Activated CD4-positive, alpha-beta T cell treated with anti-CD3 and anti-CD28 coated beads, Interleukin-2, amount 10 ng/mL, durations not matched to agents 24 days and 14 days (primary cell): ENCODE measurements around the gene CTNNBL1. TPM values are rescaled to one million over a fixed set of nuclear protein-coding genes. Genes with fewer than 3 reads are reported as not detected.
A peak's percentile ranks its signal among the peaks of the same experiment; 100 is the strongest.

Experiments used
- DNase-seq: peaks from one replicate; pipeline ENCODE4 v3.0.0; 2022
- H3K27ac Mint-ChIP-seq: one replicate; pipeline ENCODE4 v1.8.0; 2022; ENCODE audit warnings: mild to moderate bottlenecking, mixed read lengths
- H3K27me3 Mint-ChIP-seq: one replicate; pipeline ENCODE4 v1.8.0; 2022; ENCODE audit warnings: mixed read lengths
- H3K36me3 Mint-ChIP-seq: one replicate; pipeline ENCODE4 v1.8.0; 2022; ENCODE audit warnings: low read depth, mild to moderate bottlenecking, mixed read lengths
- H3K4me1 Mint-ChIP-seq: one replicate; pipeline ENCODE4 v1.8.0; 2021; ENCODE audit warnings: mixed read lengths
- H3K4me3 Mint-ChIP-seq: one replicate; pipeline ENCODE4 v1.8.0; 2022; ENCODE audit warnings: mild to moderate bottlenecking, moderate library complexity, mixed read lengths
- H3K9me3 Mint-ChIP-seq: one replicate; pipeline ENCODE4 v1.8.0; 2021; ENCODE audit warnings: mixed read lengths
- intact Hi-C: fragments of 100-400 bp; cut with micrococcal nuclease; formaldehyde crosslinking; loops from one replicate; pipeline ENCODE4 v1.15.1; 2023
- total RNA-seq: library from RNA; stranded (reverse); gene quantifications from 2 replicates; pipeline ENCODE4 v1.2.3, GENCODE V29; 2022

CTNNBL1 gene
- total RNA-seq, 1 donor from 2014 or later: 105 TPM

DNA sequence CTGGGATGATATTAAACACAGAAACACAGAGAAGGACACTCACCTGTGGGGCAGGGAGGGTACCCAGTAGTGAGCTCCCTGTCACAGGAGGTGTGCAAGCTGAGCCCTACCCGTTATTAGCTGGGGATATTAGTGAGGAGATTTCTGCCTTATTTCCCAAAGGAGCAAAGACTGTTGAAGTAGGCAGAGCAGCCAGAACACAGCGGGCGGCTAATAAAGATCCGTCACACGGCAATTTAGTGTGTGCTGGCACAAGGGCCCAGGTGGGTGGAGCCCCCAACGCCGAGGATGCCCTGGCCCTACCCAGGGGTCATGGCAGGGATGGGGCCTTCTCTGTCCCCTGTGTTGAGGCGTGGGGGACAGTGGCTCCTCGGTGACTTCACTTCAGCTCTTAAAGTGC is 217.4 kb downstream of the CTNNBL1 start:
- no peaks in the 10 kb centered on the region for H3K9me3 Mint-ChIP-seq
- peaks cover 31% of the 10 kb centered on the region for H3K27me3 Mint-ChIP-seq
- no peak overlapping the region for H3K27ac Mint-ChIP-seq
- no peaks in the 10 kb centered on the region for H3K36me3 Mint-ChIP-seq
- no peak overlapping the region for H3K4me3 Mint-ChIP-seq
- H3K4me1 Mint-ChIP-seq: peaks cover 9% of the 10 kb centered on the region
- intact Hi-C loops: no loop called here
- DNase-seq: no peak

DNA sequence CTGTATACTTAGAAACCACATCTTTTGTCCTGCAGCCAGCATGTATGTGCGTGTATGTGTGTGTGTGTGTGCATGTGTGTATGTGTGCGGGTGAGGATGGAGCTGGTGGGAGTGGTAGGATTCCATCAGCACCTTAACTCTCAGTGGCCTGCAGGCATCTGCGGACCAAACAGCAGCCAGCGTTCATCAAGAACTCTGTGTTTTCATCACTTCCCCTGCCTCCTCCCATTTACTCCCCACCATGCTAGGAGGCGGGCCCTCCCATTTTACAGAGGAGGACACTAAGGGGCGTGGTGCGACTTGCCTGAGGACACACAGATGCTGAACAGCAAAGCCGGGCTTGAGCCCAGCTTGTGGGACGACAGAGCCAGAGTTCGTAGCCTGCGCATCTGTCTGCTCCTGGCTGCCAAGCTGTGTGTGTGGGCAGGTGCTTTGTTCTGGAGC is 218.0 kb downstream of the CTNNBL1 start:
- no peak for DNase-seq
- intact Hi-C loops: no loop called here
- Mint-ChIP-seq H3K27me3 (peaks cover 36% of the 10 kb centered on the region), H3K4me3 (no peak overlapping the region), H3K9me3 (no peaks in the 10 kb centered on the region), H3K4me1 (peaks cover 9% of the 10 kb centered on the region), H3K36me3 (no peaks in the 10 kb centered on the region), H3K27ac (no peak overlapping the region)

- no peak overlapping the region for H3K27ac Mint-ChIP-seq
- H3K4me1 Mint-ChIP-seq: peaks cover 9% of the 10 kb centered on the region
- DNase-seq: no peak
- peaks cover 38% of the 10 kb centered on the region for H3K27me3 Mint-ChIP-seq
- H3K9me3 Mint-ChIP-seq: no peaks in the 10 kb centered on the region
- intact Hi-C loops: no loop called here
- H3K4me3 Mint-ChIP-seq: no peak overlapping the region
- no peaks in the 10 kb centered on the region for H3K36me3 Mint-ChIP-seq
Measured at GRCh38 chr20:37912874-37913273, 219.0 kb downstream of the CTNNBL1 start.

GRCh38 chr20:37913567-37914366 is 219.9 kb downstream of the CTNNBL1 start:
- H3K4me3 Mint-ChIP-seq: no peak overlapping the region
- no peaks in the 10 kb centered on the region for H3K9me3 Mint-ChIP-seq
- peaks cover 9% of the 10 kb centered on the region for H3K4me1 Mint-ChIP-seq
- no peak overlapping the region for H3K27ac Mint-ChIP-seq
- no peaks in the 10 kb centered on the region for H3K36me3 Mint-ChIP-seq
- DNase-seq: no peak
- intact Hi-C loops: no loop called here
- H3K27me3 Mint-ChIP-seq: peaks cover 39% of the 10 kb centered on the region

- Mint-ChIP-seq H3K36me3 (no peaks in the 10 kb centered on the region), H3K4me3 (peak overlapping the region; percentile 48), H3K4me1 (peaks cover 9% of the 10 kb centered on the region), H3K27ac (no peak overlapping the region), H3K27me3 (peaks cover 35% of the 10 kb centered on the region), H3K9me3 (no peaks in the 10 kb centered on the region)
- intact Hi-C loops: no loop called here
- no peak for DNase-seq
Measured at GRCh38 chr20:37914367-37914671, 220.5 kb downstream of the CTNNBL1 start.

GRCh38 chr20:37914672-37915433 is 221.0 kb downstream of the CTNNBL1 start:
- Mint-ChIP-seq H3K27me3 (peaks cover 35% of the 10 kb centered on the region), H3K36me3 (no peaks in the 10 kb centered on the region), H3K27ac (no peak overlapping the region), H3K4me3 (peak overlapping the region; percentile 48), H3K9me3 (no peaks in the 10 kb centered on the region), H3K4me1 (peaks cover 9% of the 10 kb centered on the region)
- intact Hi-C loops: no loop called here
- DNase-seq: peak; percentile 71

- Mint-ChIP-seq H3K4me3 (no peak overlapping the region), H3K9me3 (no peaks in the 10 kb centered on the region), H3K27me3 (peaks cover 35% of the 10 kb centered on the region), H3K36me3 (no peaks in the 10 kb centered on the region), H3K27ac (no peak overlapping the region), H3K4me1 (peaks cover 9% of the 10 kb centered on the region)
- no peak for DNase-seq
- intact Hi-C loops: no loop called here
Measured at GRCh38 chr20:37915434-37915787, 221.6 kb downstream of the CTNNBL1 start.

DNA sequence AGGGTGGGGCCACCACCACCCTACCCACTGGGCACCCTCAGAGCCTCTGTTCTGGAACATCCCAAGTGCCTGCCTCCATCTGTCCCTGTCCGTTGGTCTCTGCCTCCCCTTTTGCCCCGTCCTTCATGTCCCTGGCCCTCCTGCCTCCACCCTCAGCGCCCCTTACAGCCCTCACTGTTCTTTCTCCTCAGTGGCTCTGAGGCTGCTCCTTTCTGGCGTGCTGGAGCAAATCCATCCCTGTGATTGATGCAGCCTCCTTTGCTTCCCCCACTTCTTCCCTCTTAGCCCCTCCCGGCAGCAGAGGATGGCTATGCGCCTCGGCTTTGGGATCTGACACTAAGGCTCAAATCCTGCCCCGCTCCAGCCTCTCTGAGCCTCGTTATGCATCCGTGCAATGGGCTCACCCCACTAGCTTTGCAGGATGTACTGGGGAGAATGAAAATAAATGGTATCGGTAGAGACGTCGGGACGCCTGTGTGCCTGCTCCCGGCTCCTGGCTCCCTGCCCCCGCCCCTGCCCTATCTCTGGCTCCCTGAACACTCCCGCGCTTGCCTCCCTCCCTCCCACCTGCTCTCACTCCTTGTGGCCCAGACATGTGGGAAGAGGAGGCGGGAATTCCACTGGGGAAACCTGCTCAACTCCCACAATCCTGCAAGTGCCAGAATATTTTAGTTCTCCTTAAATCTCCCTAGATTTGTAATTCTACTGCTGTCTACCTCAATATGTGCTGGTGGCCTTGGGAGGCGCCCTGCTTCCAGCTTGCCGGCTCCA is 222.2 kb downstream of the CTNNBL1 start:
- intact Hi-C loops: no loop called here
- Mint-ChIP-seq H3K36me3 (no peaks in the 10 kb centered on the region), H3K27ac (no peak overlapping the region), H3K4me3 (no peak overlapping the region), H3K4me1 (peaks cover 9% of the 10 kb centered on the region), H3K27me3 (peaks cover 37% of the 10 kb centered on the region), H3K9me3 (no peaks in the 10 kb centered on the region)
- no peak for DNase-seq

GRCh38 chr20:37917461-37917860 is 223.6 kb downstream of the CTNNBL1 start:
- Mint-ChIP-seq H3K36me3 (no peaks in the 10 kb centered on the region), H3K4me3 (no peak overlapping the region), H3K27ac (no peak overlapping the region), H3K27me3 (peaks cover 33% of the 10 kb centered on the region), H3K4me1 (peaks cover 13% of the 10 kb centered on the region), H3K9me3 (no peaks in the 10 kb centered on the region)
- intact Hi-C loops: no loop called here
- no peak for DNase-seq

DNA sequence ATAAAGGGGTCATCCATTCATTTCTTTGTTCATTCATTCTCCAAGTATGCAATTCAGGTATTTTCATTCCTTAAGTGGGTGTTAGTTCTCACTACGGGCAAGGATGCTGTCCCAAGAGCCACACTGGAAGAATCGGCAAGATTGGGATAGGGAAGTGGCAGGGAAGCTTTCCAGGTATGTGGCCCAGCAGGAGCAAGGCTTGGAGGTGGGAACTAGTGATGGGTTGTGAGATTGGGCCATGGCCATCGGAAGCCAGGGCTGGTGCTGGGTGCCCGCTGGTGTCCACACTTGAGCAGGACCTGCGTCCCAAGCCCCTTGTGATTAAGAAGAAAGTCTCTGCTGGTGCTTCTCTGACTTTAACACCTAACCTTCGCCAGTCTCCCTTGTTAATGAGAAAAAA is 224.2 kb downstream of the CTNNBL1 start:
- H3K27me3 Mint-ChIP-seq: peaks cover 28% of the 10 kb centered on the region
- no peaks in the 10 kb centered on the region for H3K36me3 Mint-ChIP-seq
- DNase-seq: no peak
- H3K4me1 Mint-ChIP-seq: peaks cover 9% of the 10 kb centered on the region
- intact Hi-C loops: no loop called here
- H3K9me3 Mint-ChIP-seq: no peaks in the 10 kb centered on the region
- H3K4me3 Mint-ChIP-seq: no peak overlapping the region
- H3K27ac Mint-ChIP-seq: no peak overlapping the region

GRCh38 chr20:37919389-37920040 is 225.7 kb downstream of the CTNNBL1 start:
- Mint-ChIP-seq H3K27ac (no peak overlapping the region), H3K27me3 (peaks cover 25% of the 10 kb centered on the region), H3K36me3 (no peaks in the 10 kb centered on the region), H3K4me3 (no peak overlapping the region), H3K4me1 (peaks cover 7% of the 10 kb centered on the region), H3K9me3 (no peaks in the 10 kb centered on the region)
- intact Hi-C loops: no loop called here
- DNase-seq: no peak

DNA sequence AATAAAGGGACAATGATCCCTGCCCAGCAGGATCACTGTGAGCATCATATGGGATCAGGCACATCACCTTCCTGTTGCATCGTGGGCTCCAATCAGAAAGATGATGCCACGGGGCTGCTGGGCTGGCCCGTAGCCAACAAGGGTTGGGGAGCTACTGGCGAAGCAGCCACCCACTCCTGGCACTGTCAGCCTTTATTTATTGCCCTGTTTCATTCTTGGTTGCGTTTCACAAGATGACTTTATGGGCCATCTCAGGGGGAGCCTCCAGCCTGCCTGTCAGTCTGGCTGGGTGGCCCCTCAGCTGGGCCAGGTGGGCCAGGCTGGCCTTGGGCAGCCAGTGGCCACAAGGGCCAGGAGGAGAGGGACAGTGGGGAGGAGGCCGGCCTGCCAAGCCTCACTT is 226.4 kb downstream of the CTNNBL1 start:
- no peak overlapping the region for H3K27ac Mint-ChIP-seq
- intact Hi-C loops: no loop called here
- H3K4me1 Mint-ChIP-seq: peaks cover 4% of the 10 kb centered on the region
- H3K27me3 Mint-ChIP-seq: peaks cover 25% of the 10 kb centered on the region
- no peaks in the 10 kb centered on the region for H3K9me3 Mint-ChIP-seq
- H3K36me3 Mint-ChIP-seq: no peaks in the 10 kb centered on the region
- no peak overlapping the region for H3K4me3 Mint-ChIP-seq
- DNase-seq: no peak

DNA sequence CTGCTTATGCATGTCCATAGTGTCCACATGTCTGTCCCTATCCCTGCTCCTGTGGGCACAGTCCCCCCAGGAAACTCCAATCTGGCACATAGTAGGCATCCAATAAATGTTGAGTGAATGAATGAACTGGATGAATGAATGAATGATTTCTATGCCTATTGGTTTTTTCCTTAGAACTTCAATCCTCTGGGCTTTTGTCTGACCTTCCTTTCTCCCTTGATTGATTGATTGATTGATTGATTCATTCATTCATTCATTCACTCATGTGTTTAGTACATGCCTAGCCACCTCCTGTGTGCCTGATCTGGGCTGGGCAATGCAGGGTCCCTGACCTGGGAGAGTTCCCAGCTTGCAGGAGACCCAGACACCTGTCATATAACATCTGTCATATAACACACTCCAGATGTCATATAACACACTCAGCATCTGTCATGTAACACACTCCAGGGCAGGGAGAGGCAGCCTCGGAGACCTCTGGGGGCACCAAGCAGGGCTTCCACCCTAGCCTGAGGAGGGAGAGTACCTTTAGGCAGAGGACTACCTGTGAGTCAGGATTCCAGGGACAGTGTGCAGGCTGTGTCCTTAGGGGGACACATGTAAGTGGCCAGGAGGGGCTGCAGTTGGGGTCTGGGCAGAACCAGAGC is 227.0 kb downstream of the CTNNBL1 start:
- DNase-seq: no peak
- Mint-ChIP-seq H3K36me3 (no peaks in the 10 kb centered on the region), H3K27me3 (peaks cover 24% of the 10 kb centered on the region), H3K9me3 (no peaks in the 10 kb centered on the region), H3K4me1 (peaks cover 4% of the 10 kb centered on the region), H3K4me3 (no peak overlapping the region), H3K27ac (no peak overlapping the region)
- intact Hi-C loops: no loop called here
